ENCODE results near the gene ARPC1B.
"Not testable (repeated sequence)": the region's sequence is repeated elsewhere in the genome, so short reads cannot be mapped to it uniquely, and the experiment has no call there.

ARPC1B gene

DNA sequence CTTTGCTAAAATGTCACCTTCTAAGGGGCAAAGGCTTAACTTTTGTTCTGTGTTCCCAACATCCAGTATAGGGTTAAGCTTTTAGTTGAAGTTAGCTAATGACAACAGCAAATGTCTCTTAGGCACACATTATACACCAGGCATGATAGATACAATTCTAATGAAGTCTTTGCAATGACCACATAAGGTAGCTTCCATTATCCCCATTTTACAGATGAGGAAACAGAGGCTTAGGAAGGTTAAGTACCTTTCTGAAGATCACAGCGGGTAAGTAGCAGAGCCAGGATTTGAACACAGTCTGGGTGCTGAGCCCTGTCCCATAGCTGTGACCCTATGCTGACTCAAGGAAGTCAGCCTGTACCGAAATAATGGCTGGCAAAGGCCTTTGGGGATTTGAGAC is 36.1 kb downstream of the ARPC1B start:
- no peak for DNase-seq

DNA sequence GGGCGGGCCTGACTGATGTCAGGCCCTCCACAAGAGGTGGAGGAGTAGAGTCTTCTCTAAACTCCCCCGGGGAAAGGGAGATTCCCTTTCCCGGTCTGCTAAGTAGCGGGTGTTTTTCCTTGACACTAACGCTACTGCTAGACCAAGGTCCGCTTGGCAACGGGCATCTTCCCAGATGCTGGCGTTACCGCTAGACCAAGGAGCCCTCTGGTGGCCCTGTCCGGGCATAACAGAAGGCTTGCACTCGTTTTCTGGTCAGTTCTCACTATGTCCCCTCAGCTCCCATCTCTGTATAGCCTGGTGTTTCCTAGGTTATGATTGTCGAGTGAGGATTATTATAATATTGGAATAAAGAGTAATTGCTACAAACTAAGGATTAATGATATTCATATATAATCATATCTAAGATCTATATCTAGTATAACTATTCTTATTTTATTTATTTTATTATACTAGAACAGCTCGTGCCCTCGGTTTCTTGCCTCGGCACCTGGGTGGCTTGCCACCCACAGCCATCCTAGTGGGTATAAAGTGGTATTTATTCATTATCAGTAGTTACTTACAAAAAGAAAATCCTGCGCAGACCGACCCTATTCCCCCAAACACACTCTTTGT is 41.1 kb downstream of the ARPC1B start:
- DNase-seq, result peak in 1 of 2 experiments; percentile 10

DNA sequence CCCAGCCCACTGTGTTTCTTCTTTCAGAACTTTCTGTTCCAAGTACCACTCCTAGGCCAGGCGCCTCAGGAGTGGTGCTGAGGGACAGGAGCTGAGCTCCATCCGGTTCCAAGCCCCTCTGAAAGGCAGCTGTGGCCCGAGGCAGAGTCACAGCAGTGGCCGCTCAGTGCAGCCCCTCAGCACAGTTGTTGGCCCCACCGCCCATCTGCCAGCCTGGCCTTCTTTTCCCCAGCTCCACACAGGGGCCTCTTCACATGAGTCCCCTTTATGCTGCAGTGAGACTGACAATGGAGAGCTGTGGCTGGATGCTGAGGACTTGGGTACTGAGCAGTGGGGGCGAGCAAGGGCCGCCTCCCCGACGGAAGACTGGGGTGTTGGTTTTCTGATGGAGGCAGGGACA is 43.7 kb downstream of the ARPC1B start:
- no peak for DNase-seq

DNA sequence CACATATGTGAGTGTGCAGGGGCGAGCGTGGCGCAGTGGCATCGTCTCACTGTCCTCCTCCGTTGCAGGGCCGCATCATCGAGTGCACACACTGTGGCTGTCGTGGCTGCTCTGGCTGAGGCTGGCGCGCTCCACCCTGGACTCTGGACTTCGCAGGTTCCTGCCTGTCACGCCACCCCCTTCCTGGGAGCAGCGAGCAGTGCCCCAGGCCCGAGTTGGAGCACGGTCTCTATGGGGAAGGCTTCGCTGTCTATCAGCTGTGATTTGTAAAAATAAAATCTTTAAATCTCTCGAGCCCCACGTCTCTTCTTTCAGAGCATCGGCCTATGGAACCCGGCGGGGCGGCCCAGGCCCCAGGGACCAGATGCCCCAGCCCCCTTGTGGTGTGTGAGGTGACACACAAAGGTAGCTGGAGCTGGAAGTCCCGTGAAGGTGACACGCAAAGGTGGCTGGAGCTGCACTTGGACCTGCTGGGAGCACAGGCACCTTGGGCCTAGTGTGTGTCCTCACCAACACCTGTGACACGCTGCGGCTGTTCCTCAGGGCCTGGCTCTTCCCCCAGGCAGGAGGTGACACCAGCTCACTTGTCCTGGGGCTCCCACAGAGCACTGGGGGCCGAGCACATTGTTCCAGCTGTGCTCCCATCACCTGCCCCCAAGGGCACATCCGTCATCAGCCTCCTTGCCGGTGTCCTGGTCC is 44.9 kb downstream of the ARPC1B start:
- no peak for DNase-seq

DNA sequence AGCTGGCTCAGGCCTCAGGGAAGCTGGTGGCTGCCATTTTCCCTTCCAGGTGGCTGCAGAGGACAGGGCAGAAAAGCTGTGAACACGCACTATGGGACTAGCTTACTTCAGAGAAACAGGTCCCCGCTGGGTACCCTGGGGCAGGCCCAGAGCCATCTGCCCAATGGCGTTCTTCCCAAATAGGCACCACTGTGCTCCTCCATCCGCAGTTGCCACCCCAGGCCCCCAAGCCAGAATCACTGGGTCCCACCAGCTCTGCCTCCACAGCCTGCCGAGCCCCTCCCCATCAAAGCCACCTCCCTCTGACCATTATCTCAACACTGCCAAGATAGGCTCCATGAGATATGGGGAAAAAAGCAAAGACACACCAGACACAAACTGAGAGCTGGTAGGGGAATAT is 45.7 kb downstream of the ARPC1B start:
- DNase-seq, result no peak

DNA sequence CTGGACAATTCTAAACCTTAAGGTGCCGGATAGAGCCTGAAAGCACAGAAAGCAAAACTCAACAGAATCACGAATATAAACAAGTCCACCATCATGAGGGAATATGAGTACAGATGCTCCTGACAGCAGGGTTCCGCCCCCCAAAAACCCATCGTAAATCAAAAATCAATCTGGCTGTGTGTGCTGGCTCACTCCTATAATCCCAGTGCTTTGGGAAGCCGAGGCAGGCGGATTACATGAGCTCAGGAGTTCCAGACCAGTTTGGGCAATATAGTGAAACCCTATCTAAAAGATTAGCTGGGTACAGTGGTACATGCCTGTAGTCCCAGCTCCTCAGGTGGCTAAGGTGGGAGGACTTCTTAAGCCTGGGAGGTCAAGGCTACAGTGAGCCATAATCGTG is 46.5 kb downstream of the ARPC1B start:
- DNase-seq, result no peak

DNA sequence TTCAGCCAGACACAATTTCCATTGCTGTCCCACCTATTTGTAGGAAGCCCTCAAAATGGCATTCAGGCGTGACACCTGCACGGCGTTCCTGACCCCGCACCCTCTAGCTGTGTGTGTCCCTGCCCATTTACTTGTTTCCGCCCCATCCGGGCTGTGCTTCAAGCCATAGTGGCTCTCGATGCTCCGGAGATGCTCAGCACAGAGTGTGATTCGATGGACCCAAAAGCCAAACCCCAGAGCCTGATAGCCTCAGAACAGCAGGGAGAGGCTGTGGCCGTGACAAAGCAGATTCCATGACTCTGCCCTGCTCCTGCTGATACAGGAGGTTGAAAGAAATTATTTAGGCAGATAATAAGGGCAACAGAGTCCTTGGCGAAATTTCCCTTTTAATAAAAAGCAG is 47.7 kb downstream of the ARPC1B start:
- DNase-seq, result no peak

DNA sequence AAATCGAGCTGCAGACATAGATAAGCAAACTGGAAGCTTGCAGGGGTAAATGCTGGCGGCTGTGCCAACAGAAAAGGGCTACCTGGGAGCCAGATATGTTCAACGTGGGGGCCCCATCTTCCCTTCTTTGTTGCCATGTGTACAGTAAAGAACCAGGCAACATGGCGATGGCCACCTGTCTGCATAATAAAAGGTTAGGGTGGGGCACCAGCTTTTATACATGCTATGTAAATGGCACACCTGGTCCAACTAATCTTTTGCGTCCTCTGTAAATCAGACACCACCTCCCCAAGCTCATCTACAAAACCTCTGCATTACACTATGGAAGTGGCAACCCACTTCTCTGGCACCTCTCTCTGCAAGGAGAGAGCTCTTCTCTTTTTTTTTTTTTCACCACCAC is 48.1 kb downstream of the ARPC1B start:
- no peak for DNase-seq

DNA sequence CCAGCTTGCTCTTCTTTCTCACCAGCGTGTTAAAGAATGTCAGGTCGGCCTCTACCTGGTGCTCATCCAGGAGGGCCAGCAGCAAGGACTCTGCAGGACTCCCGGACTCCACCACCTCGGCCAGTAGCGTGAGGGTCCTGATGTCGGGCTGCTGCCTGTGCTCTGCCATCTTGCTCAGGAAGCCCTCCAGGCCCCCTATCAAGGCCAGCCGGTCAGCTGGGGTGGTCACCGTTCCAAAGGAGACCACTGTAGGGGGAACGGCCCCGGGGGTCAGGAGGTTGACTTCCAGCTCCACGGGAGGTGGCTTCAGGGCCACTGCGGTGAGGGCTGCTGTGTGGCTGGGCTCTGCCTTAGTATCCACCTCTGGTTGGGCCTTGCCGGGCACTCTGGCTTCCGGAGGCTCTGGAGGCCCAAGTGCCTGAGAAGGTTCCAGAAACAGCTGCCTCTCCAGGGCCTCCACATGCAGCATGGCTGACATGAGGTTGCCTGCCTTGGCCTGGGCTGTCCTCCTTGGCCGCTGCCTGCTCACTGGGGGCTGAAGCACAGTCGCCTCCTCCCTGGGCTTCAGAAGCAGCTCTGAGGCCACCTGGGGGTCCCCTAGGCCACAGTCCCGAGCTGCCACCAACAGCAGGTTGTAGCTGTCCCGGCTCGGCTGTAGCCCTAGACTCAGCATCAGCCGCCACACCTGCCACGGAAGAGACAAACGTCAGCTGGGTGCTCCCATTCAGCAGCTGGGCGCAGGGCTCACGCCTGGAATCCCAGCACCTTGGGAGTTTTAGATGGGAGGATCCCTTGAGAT is 50.6 kb downstream of the ARPC1B start:
- no peak for DNase-seq

DNA sequence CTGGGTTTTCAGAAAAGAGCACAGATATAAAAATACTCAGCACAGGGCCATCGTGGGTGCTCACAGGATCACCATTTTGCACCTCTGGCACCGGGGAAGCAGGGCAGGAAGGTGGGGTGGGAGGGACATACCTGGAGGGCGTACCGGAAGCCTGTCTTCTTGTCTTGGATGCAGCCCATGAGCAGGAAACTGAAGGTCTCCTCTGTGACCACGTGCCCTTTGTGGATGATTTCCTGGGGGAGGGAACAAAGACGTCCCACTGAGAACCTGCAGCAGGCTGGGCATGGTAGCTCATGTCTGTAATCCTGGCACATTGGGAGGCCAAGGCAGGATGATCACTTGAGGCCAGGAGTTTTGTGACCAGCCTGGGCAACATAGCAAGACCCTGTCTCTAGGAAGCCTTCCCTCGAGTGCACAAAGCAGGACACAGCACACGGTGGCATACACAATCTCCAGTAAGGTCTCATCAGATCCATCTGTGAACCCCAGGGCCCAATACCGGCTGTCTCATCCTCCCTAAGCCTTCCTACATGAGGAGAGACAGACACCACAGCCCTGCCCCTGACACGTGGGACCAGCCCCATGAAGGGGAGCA is 54.5 kb downstream of the ARPC1B start:
- DNase-seq, result no peak

DNA sequence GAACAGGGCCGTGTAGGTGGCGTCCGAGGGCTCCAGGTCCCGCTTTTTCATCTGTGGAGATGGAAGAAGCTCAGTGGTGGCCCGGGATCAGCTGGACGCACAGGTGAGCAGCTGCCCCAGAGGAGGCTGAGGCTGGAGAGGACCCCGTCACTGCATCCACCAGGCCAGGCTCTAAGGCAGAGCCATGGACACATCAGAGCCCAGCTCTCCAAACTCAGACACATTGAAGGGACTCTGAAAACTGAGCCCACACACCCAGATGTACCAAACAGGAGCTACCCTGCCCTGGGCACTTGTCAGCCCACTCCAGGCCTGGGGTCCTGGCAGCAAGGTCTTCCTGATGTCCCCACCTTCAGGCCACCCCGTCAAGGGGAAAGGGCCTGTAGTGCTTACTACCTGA is 55.2 kb downstream of the ARPC1B start:
- no peak for DNase-seq

DNA sequence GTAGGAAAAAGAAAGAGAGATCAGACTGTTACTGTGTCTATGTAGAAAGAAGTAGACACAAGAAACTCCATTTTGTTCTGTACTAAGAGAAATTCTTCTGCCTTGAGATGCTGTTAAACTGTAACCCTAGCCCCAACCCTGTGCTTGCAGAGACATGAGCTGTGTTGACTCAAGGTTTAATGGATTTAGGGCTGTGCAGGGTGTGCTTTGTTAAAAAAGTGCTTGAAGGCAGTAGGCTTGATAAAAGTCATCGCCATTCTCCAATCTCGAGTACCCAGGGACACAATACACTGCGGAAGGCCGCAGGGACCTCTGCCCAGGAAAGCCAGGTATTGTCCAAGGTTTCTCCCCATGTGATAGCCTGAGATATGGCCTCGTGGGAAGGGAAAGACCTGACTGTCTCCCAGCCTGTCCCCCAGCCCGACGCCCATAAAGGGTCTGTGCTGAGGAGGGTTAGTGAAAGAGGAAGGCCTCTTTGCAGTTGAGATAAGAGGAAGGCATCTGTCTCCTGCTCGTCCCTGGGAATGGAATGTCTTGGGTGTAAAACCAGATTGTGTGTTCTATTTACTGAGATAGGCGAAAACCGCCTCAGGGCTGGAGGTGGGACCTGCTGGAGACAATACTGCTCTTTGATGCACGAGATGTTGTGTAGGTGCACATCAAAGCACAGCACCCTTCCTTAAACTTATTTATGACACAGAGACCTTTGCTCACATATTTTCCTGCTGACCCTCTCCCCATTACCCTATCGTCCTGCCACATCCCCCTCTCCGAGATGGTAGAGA is 57.4 kb downstream of the ARPC1B start:
- not testable (repeated sequence) for DNase-seq

DNA sequence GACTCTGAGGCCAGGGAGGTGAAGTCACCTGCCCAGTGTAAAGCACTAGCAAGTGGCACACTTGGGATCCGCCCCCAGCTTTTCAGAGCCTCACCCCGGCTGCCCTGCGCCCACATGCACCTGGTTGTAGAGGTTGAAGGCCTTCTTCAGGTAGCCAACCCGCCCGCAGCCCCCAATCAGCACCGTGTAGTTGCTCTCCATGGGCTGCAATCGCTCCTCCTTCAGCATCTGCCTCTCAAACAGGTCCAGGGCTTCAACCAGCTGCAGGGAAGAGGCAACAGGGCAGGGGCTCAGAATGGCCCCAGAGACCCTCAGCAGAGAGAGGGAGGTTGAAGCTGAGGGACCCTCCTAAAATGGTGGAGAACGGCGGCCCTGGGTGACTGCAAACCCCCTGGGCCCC is 58.6 kb downstream of the ARPC1B start:
- no peak for DNase-seq

DNA sequence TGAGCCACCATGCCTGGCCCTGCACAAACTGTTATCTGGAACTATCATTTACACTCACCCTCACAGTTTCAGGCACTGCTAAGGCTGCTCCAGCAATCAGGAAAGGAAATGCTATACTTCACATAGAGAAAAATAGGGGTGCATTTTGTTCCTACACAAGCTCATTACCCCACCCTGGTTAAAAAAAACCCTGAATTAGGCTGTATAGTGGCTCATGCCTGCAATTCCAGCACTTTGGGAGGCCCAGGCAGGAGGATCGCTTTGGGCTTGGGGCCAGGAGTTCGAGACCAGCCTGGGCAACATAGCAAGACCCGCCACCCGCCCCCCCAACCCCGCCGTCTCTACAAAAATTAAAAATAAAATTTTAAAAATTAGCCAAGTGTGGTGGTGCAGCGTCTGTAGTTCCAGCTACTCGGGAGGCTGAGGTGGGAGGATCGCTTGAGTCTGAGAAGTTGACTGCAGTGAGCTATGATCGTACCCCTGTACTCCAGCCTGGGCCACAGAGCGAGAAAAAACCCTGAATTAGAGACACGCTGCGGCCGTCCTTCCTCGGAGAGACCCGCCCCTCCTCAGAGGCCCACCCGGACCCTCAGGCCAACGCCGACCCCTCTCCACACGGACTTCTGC is 63.5 kb downstream of the ARPC1B start:
- DNase-seq, result no peak

DNA sequence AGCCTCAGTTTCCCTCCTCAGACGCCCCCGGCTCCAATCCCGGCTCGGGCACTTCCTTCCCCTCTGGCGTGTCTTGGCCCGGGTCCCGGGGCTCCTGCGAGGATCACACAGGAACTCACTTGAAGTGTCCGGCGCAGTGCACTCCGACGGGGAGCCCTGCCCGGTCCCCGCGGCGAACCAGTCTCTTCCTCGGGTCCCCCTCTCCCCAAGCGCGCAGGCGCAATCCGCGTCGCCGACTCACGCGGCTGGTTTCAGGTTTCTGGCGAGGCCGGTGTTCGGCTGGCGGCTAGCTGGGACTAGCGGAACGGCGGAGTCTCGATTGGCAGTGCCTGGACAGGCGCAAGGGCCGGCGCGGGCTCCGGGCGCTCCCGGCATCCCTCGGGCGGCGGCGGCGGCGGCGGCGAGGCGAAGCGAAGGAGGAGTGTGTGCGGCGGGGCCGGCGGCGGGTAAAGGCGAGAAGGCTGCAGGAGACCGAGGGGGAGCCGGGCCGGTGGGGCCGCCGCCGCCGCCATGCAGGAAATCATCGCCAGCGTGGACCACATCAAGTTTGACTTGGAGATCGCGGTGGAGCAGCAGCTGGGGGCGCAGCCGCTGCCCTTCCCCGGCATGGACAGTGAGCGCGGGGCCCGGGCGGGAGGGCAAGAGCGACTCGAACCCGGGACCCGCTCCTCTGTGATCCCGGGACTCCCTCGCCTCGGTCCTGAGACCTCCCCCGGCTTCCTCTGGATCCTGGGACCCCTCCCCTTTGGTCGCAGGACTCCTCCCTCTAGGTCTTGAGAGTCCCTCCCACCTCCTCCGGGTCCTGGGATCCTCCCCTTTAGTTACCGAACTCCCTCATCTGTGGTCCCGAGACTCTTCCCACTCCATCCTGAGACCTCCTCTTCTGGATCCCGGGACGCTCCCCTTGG is 64.3 kb downstream of the ARPC1B start, which contains the start of the genes CPSF4 and PTCD1:
CPSF4 (plus strand) TSS at position 371 of the 908 bp plus-strand sequence; CDS start at position 511, 140 bp downstream.
PTCD1 (minus strand) TSS at position 226 of the 908 bp plus-strand sequence. CDS start 3,556 bp downstream, outside the sequence.
- peak; percentile 81 to 92 for DNase-seq

DNA sequence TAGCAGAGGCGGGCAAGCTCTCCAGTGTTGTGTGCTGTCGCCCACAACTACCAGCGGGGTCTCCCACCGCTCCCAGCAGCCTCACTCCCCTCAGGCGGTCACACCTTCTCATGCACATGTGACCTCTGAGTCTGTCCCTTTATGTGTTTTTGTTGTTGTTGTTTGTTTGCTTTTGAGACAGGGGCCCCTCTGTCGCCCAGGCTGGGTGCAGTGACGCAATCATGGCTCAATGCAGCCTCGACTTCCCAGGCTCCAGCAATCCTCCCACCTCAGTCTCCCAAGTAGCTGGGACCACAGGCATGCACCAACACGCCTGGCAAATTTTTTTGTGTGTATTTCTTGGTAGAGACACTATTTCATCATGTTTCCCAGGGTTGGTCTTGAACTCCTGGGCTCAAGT is 65.7 kb downstream of the ARPC1B start:
- no peak for DNase-seq
